T follicular helper cell (primary cell): Measurements from ENCODE around the gene BAIAP3.
"Not testable (repeated sequence)": the region's sequence is repeated elsewhere in the genome, so short reads cannot be mapped to it uniquely, and the experiment has no call there.

Experiments used
- DNase-seq: peaks from one replicate; pipeline ENCODE4 v3.0.0-alpha.2; 2020; ENCODE audit warnings: low read depth

BAIAP3 gene

DNA sequence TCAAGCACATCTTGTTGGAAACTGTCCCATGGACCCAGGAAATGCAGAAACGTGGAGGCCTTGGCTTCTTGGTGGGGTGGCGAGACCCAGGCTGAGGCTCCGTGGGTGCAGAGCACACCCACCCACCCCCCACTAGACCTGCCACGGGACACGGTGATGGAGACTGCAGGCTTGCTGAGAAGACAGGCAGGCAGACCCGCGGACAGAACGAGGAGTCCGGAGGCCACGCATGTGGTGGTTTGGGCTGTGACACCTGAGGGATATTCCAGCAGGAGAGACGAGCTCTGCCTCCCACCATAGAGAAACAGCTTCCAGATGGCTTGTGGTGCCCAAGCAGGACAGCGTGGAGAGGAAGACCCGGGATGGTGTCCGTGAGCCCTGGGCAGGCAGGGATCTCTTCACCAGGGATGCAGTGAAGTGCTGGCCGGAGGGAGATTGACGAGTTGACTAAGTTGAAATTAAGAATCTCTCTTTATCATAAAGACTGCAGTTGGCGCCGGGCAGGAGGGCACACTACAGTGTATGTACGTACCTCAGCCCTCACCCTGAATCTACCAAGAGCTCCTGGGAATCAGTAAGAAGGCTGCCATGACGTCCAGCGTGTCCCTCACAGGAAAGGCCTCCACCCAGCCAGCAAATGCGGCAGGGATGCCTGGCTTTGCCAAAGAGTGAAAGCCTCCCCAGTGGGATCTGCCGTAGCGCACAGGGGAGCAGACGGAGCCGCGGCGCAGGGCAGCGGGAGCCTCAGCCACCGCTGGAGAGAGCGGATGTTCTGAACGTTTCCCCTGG lies 15.8 kb upstream of the BAIAP3 start:
- DNase-seq: no peak

DNA sequence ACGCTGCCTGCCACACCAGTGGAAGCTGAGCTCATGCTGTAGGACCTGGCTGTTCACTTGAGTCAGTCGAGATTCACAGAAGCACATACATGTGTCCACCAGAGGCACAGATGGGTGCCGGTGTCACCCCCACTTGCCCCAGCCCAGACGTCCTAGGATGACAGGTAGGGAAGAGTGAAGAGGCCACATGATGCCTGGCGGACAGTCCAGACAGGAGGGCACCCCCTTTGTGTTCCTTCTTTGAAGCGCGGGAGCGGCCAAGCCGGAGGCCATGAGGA lies 15.2 kb upstream of the BAIAP3 start:
- no peak for DNase-seq

DNA sequence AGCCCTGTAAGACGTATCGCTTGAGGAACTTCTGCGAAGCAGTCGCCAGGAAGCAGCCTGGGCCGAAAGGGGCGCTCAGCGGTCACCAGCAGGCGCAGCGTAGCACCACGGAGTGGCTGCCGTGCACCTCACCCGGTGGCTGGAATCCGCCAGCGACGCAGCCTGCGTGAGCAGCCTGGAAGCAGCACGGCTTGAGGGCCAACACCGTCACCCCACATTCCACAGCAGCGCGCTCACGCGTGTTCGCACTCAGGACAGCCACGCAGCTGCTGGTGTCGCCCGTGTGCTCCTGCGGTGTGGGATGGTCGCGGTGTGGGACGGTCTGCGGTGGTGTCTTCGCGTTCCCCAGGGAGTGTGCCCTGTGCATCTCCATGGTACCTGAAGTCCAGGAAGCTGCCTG lies 14.4 kb upstream of the BAIAP3 start:
- DNase-seq: no peak

DNA sequence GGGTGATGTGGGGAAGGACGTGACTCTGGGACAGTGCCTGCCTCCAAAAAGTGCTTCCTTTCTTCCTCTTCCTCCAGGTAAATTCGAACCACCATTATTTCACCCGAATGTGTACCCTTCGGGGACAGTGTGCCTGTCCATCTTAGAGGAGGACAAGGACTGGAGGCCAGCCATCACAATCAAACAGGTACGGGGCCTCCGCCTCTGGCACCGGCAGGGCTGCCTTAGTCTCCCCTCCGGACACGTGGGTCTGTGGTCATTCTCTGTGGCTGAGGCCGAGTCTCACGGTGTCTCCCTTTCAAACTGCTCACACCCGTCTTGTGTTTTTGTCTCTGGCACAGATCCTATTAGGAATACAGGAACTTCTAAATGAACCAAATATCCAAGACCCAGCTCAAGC lies 13.3 kb upstream of the BAIAP3 start:
- DNase-seq: no peak

DNA sequence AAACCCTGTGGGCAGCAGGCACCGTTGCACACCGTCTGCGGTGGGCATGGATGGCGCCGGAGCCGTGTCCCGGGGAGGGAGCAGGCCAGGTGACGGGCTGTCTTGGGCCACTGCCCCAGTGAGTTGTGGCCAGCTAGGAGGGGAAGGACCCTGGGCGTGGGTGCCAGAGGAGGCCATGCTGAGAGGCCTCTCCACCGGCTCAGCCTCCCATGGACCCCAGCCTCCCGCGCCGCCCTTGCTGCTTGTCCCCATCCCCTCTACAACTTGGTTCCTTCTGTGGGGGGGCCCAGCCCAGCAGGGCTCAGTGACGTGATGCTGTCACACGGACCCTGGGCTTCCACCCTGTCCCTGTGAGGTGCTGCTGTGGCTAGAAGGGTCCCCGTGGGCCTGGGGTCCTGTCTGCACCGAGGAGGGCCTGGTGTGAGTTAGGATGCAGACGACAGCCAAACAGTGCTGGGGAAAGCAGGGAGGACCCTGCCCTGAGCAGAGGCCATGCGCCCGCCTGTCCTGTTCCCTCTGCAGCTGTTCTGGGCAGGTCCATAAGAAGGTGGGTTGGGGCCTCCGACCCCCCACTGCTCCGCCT lies 12.7 kb upstream of the BAIAP3 start:
- DNase-seq: no peak

DNA sequence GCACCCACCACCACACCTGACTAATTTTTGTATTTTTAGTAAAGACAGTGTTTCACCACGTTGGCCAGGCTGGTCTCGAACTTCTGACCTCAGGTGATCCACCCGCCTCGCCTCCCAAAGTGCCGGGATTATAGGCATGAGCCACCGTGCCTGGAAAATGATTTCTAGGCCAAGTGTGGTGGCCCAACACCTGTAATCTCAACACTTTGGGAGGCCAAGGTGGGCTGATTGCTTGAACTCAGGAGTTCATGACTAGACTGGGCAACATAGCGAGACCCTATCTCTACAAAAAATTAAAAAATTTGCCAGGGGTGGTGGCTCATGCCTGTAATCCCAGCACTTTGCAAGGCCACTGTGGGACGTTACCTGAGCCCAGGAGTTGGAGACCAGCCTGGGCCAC lies 11.0 kb upstream of the BAIAP3 start:
- DNase-seq: no peak

DNA sequence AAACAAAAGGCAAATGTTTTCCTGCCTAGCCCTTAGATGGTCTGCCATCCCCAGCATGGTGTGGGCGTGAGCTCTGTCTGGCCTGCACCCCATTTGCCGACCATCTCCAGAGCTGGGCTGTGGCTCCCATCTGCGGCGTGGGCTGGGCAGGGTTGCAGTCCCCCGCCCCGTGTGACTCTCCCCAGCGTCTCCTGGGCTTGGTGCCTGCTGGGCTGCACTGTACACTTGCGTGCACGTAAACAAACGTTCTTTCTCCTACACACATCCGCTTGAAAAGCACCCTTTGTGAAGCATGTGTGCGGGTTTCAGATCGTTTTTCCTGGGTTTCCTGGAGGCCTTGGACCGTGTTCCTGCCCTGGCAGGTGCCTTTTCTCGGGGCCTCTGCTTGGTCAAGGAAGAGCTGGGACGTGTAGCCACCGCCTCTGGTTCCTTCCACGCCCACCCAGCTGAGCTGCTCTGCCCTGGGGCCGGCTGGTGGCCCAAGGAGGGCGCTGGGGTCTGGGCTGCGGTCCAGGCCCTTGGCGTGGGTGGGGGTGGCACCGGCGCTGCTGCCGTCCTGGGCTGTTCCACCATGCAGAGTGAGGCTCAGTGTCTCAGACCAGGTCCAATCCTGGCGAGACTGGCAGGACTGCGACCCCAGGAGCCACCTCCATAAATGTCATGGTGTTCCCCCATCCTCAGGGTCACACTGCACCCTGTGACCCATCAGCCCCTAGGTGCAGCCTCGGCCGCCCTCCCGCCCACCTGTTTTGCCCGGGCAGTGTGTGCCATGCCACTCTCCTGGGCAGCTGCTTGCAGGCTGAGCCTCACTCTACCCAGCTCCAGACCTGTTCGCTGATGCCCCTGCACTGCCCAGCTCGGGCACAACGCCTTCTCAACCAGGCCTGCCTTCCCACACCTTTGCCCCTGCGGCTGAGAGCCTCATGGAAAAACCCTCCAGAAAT lies 9.9 kb upstream of the BAIAP3 start:
- DNase-seq: no peak

DNA sequence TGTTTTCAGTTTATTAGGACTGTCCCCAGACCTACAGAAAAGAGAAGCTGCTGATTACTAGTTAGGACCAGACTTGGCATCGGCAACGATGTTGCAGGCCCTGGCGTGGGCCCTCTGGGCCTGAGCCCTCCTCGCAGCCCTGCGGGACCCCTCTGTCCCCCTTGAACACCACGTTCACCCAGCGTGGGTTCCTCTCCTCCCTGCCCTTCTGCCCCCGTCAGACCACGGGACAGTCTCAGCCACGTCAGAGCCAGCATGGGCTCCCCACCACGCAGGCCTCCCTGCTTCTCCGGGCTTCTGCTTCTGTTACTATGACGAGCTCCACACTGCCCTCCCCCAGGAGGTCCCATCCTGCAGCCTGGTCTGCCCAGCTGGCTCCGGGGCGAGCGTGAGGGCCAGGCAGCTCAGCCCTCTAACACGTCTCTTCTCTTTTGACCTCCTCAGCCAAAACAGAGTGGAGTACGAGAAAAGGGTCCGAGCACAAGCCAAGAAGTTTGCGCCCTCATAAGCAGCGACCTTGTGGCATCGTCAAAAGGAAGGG lies 9.1 kb upstream of the BAIAP3 start:
- no peak for DNase-seq

DNA sequence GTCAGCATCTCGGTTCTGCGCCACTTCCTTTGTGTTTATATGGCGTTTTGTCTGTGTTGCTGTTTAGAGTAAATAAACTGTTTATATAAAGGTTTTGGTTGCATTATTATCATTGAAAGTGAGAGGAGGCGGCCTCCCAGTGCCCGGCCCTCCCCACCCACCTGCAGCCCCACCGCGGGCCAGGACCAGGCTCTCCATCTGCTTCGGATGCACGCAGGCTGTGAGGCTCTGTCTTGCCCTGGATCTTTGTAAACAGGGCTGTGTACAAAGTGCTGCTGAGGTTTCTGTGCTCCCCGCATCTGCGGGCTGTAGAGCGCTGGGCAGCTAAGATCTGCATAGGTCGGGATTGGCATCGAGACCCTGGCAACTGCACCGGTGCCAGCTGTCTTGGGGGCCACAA lies 8.2 kb upstream of the BAIAP3 start:
- no peak for DNase-seq

DNA sequence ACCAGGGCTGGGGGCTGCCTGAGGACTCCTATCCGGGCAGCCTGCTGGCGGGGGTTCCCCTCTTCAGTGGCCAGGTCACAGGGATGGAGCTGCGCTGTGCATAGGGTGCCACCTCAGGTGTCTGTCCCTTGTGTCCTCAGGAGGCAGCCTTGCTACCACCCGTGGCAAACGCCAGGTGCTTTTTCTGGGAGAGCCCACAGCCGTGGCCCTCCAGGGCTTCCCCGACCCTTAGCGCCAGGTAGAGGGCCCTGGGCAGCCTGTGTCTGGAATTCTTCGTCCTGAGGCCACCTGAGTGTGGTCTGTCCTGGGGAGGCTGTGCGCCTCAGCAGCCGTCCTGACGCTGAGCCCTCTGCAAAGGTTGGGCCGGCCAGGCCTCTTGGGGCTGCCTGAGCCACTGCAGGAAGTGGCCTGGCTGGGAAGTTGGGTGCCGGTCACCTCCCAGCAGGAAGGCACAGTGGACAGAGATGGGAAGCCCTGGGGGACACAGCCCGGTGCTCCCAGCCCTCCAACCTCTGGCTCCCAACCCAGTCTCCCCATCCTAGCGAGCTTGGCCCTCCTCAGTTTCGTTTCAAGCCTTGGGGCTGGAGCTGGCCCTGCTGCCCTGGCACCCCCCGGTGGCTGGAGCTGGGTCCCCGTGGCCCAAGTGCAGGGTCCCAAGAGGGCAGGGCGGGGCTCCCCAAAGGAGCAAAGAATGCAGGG lies 7.6 kb upstream of the BAIAP3 start:
- no peak for DNase-seq

DNA sequence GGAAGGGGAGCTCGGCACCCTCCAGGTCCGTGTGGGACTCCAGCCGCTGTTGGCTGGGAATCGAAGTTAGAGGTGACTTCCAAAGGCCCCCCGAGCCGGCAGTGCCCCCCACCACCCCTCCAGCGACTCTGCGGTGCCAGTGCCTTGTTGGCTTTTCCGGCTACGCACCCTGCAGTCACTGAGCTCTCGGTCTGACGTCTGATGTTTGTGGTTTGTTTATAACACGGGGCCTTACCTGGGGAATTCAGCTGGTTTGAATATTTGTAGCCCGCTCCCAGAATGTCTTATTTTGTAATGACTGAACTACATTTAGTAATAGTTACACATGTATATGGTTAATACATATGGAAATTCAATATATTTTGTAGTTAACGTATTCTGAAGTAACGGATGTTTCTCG lies 7.1 kb upstream of the BAIAP3 start:
- DNase-seq: no peak

DNA sequence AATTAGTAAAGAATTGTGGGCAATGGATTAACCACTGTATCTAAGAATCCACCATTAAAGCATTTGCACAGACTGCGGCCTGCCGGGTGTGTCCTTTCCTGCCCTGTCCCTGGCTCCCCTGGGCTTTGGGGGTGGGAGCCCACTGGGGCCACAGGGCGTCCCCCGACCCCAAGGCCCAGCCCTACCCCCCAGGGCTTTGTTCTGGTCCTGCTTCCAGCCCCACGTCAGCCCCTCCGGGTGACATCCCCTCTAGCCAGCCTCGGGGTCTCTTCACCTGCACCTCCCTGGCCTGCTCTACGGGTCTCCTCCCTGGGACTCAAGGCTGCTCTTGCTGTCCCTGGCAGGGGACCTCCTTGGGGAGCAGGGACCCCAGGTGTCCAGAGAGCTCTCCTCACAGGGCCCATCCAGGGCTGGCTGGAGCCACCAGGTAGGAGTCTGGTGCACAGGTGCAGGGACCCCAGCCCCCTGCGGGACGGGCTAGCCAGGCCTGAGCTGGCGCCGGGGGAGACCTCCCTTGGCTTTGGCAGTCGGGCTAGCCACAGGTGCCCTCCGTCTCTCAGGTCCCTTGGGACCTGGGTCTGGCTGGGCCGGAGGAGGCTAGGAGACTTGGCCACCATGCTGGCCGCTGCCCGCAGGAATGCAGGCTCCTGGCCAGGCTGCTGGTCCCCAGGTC lies 6.4 kb upstream of the BAIAP3 start:
- DNase-seq: no peak

DNA sequence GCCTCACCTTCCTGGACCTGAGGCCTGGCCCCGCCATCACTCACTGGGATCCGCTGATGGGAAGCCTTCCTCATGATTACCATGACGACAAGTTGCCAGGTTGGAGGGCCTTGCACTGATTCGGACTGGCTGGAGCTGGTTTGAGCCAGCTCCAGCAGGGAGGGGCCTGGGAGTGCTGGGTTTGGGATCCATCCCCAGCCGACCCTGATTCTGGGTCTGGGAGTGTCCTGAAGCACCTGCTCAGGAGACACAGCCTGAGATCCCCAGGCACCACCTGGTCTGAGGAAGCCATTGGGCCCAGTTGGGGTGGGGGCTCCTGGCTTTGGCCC lies 5.9 kb upstream of the BAIAP3 start:
- no peak for DNase-seq

DNA sequence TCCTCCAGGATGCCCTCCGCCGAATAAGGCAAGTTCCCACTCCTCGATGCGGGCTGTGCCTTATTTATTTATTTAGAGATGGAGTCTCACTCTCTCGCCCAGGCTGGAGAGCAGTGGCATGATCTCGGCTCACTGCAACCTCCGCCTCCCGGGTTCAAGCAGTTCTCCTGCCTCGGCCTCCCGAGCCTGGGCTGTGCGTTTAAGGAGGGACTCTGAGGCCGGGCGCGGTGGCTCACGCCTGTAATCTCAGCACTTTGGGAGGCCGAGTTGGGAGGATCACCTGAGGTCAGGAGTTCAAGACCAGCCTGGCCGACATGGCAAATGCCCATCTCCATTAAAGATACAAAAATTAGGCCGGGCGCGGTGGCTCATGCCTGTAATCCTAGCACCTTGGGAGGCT lies 5.3 kb upstream of the BAIAP3 start:
- not testable (repeated sequence) for DNase-seq

DNA sequence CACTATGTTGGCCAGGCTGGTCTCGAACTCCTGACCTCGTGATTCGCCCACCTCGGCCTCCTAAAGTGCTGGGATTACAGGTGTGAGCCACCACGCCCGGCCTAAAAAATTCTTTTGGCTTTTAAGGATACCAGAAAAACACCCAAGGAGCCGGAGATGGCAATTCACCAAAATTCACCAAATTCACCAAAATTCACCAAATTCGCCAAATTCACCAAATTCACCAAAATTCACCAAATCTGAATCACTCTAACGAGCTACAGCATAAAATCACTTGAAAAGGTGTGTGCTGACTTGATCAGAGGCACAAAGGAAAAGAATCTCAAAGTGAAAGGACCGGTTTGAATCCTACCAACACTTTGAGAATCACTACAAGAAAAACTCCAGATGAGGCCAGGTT lies 4.5 kb upstream of the BAIAP3 start:
- DNase-seq: not testable (repeated sequence)

DNA sequence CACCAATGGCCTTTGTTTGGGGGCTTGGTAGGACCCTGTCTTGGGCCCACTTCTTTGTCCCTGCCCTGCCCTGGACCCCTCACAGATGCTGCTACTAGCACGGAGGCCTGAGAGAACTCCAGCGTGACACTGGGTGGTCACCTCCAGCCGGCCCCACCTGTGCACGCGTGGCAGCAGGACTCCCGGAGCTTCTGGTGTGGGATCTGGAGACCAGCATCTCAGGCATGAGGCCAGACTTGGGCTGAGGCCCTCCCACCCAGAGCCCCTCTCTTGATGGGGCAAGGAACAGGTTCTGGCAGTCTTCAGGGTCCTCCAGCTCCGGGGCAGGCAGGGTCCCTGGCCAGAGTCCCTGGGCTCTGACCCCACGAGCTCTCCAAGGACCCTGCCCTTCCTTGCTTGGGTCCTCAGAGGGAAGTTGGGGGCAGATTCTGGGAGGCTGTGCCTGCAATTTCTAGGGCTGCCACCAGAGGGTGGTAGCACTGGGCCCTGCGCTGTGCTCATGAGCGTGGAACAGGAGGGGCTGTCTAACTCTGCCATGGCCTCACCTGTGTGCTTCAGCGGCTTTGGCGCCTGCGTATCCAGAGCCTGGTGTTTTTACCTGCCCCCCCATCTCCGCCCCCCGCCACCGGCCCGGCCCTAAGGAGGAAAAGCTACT lies 3.1 kb upstream of the BAIAP3 start:
- no peak for DNase-seq

DNA sequence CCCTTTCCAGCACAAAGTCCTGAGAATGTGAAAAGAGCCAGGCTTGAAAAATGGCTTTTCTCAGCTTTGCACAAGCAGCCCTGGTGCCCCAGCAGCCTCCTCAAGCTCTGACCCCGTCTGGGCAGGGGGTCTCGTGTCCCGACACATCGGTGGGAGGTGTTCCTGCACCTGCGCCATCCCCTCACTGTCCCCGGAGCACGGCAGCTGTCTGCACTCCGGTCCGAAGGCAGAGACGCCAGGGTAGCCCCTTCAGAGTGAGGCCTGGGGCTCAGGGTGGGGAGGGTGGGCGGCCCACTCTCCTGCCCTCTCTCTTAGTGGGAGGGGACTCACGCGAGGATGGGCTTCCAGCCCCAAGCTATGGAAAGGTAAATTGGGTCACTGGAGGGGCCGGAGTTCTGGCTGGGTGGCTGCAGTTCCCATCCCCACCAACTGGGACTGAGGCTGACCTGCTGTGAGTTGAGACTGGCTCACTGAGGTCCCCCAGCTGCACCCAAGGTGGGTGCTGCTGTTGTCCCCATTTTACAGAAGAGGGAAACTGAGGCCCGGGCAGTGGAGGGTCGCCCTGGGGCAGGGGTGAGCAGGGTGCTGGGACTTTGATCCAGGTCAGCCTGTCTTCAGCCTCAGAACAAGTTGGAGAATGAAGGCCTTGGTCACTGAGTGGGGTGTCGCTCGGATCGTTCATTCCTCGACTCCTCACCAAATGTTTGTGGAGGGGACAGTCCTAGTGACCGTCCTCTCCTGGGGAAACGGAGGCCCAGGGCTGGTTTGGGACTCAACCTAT lies 2.3 kb upstream of the BAIAP3 start:
- DNase-seq: no peak

DNA sequence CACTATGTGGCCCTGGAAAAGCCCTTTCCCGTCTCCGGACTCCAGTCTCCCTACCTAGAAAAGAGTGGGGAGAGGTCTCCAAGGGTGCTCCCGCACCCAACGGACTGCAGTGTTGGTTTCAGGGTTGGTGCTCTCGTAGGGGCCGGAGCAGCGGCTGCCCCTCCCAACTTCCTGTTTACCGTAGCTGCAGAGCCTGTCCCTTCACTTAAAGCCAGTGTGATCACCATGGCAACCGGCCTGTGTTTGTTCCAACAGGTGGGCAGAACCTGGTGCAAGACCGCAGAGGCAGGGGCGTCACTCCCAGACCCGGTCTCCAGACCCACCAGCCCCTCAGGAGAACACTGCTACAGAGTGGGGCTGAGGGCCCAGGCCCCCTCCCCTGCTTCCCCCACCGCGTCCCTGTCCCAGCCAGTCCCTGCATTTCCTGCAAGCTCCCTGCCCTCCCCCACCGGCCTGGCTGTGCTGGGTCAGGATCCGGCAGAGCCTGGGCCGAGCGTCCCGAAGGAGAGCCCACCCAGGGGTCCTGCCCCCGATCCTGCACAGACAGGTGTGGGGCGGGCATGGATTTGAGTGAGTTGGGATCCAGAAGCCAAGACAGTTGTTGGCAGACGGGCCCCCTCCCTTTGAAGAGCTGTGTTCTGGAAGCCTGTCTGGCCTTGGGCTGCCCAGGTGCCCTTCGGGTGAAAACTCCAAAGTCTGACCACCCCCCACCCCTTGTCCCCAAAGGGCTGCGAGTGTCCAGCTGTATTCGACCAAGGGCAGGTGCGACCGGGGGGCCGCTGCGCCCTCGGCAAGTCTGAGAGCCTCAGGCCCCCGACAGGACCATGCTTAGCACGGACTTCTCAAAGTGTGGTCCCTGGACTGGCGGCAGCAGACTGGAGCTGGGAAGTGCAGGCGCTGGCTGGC lies 1.5 kb upstream of the BAIAP3 start:
- DNase-seq: no peak

DNA sequence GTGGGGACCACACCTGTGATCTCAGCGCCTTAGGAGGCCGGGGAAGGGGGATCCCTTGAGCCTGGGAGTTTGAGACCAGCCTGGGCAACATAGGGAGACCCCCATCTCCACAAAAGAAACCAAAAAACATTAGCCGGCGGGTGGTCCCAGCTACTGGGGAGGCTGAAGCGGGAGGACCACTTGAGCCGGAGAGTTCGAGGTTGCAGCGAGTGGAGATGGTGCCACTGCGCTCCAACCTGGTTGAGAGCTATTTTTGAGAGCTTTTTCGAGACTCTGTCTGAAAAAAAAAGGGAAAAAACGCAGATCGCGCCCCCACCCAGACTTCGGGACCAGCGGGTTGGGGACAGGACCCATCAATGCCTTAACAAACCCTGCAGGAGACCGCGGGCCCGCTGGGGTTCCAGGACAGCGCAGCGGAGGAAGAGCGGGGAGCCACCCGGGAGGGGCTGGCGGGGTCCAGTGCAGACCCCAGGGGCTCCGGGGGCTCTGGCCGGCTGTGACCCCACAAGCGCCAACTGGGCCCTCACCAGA lies 762 bp upstream of the BAIAP3 start:
- no peak for DNase-seq
